ENCODE results near the gene NOSTRIN.
A peak's percentile ranks its signal among the peaks of the same experiment; 100 is the strongest.
"Not testable (repeated sequence)": the region's sequence is repeated elsewhere in the genome, so short reads cannot be mapped to it uniquely, and the experiment has no call there.

NOSTRIN gene

DNA sequence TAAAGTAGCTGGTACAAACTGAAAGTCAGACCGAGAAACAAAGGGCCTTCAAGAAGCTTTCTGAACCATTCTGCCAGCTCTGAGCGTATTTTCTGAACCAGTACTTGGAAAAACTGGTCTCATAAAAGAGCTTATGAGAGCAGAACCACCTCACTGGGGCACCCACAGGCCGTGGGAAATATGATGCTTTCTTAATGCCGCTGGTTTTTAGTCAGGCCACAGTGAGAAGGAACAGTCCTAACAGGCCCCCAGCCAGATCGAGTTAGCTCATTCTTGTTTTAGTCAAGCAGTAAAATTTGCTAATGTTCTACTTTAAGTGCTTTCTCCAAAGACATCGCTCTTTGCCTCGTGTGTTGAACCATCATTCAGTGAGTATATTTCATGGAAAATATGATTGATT lies 12.7 kb upstream of the NOSTRIN start:
- DNase-seq (ENCODE audit: low spot score) = no peak

DNA sequence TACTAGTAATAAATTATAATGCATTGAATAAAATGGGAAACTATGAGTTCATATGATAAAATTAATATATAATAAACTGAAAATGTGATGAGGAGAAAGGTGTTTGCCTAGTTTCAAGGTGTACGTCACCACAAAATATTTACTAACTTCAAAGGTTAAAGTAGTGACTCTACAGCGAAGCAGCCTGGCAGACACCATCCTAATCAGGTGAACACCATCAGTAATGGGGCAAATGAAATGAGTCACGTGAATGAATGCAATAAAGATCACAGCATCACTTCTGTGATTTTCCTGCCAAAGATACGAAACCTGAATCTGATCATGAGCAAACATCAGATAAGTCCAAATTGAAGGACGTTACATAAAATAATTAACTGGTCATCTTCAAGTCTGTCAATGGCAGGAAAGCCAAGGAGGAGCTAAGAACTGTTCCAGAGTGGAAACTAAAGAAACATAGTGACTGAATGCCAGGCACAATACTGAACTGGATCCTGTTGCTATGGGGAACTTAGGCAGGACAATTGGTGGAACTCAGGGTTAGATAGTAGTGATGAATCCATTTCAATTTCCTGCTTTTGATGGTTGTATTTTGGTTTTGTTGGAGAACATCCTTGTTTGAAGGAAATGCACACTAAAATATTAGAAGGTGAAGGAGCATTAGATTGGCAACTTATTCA lies 12.1 kb upstream of the NOSTRIN start:
- DNase-seq (ENCODE audit: low spot score) = no peak

DNA sequence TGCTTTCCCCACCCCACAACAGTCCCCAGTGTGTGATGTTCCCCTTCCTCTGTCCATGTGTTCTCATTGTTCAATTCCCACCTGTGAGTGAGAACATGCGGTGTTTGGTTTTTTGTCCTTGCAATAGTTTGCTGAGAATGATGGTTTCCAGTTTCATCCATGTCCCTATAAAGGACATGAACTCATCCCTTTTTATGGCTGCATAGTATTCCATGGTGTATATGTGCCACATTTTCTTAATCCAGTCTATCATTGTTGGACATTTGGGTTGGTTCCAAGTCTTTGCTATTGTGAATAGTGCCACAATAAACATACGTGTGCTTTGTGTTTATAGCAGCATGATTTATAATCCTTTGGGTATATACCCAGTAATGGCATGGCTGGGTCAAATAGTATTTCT lies 11.3 kb upstream of the NOSTRIN start:
- not testable (repeated sequence) for DNase-seq (ENCODE audit: low spot score)

DNA sequence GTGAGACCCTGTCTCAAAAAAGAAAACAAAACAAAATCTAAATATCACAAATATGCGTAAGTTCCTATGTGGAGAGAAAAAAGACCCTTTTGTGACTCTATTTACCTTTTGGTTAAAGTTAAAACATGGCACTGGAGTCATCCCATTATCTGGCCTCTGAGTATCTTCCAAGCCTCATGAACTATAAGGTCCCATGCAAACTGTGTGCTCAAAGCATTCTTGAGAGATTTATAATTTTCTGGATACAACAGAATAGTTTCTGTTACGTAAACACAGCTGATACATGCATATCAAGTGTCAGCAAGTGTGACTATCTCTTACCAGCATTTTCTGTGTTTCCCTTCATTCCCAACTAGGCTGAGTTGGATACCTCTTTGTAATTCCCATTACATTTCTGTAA lies 8.8 kb upstream of the NOSTRIN start:
- DNase-seq (ENCODE audit: low spot score) = no peak

DNA sequence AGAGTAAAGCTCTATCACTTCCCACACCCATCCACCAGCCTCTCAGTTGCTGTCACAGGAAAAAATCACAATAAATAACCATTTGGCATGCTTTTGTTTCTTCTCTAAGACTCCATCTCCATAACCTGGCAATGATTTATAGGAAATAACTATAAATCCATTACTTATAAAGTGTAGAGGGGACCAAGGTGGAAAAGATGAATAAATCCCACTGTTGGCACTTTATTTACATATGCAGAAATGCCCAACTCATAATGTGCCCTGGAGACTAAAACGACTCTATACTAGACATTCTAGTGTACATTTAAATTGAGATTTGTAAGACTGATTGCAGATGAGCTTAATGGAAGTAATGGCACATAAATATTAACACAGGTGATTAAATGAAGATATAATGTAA lies 7.5 kb upstream of the NOSTRIN start:
- no peak for DNase-seq (ENCODE audit: low spot score)

DNA sequence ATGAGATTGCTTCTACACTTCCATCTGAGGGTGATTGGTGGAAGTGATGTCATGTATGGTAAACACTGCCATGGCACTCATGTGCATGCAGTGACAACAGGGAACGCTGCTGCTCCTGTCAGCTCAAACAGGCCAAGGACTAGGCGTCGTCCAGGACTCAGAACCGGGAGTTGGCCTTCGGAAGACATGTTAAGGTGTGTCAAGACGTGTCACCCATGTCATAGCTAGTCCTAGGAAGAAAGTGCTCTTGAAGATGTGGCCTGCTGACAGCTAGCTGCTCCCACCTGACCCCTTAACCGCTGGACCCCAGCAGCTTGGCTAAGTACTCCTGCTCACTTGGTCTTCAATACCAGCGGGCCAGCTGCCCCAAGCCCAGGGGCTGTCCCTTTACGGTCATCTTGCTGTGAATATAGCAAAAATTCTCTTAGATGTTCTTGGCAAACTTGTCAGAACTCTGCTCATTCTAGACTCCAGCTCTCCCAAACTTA lies 6.3 kb upstream of the NOSTRIN start:
- no peak for DNase-seq (ENCODE audit: low spot score)

DNA sequence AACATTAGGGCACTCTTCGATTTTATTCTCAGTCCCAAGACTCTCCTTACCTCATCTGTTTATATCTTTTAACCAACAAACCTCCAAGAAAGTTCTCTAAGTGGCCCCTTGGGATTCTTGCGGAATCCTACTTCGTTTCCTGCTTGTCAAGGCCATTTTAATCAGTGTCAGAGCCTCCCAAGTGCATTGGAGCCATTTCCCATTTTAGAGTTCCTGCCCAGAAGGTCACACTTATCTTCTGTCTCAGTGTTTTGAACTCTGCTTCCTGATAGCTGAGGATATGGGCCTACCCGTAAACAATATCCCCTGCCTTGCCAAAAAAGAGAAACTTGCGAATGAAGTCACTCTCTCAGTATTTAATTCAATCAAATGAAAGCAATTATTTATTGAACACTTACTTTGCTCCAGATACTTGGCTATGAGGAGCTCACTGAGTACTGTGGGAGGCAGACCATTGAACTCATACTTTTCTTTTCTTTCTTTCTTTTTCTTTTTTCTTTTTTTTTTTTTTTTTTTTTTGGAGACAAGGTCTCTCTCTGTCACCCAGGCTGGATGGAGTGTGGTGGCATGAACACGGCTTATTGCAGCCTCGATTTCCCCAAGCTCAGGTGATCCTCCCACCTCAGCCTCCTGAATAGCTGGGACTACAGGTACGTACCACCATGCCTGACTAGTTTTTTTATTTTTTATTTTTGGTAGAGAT lies 5.7 kb upstream of the NOSTRIN start:
- no peak for DNase-seq (ENCODE audit: low spot score)

DNA sequence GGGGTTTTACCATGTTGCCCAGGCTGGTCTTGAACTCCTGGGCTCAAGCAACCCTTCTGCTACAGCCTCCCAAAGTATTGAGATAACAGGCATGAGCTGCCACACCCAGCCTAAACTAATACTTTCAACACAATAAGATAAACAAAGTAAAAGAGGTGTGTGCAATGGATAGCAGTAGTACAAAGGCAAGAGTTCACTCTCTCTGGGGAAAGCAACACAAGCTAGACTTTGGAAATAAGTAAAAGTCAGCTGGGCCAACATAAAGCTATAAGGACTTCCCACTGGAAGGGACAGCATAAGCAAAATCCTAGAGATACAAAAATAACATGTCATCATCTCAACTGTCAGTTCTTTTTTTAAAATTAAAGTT lies 5.2 kb upstream of the NOSTRIN start:
- DNase-seq (ENCODE audit: low spot score) = no peak

DNA sequence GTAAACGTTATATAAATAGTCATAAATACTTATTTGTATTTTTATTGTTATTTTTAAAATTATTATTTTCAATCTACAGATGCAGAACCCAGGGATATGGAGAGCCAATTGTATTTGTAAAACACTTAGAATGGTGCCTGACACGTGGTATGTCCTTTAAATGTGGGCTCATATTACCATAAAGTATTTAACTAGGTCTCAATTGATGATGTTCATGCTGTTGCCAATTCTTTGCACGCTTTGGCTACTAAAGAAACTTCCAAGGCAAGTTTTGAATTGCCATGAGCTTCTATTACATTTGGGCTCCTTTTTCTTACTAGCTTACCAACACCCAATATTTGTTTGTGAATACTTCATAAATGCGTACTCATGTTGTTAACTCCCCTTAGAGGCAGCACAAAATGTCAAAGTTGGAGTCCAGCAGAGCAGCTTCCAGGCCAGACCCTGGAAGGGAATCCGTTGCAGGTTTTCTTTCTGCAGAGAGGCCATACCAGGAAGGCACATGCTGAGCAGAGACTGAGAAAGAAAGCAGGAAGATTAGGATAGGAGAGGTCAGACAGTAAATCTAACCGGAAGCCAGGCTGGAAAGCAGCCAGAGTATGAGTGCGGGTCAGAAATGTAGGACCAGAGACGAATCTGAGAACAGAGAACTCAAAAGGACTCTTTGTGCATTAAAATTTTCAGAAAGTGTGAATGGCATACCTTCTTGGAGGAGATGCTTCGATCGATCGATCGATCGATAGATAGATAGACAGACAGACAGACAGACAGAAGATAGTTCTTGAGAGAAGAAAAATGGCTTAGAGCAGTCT lies 4.2 kb upstream of the NOSTRIN start:
- DNase-seq (ENCODE audit: low spot score) = no peak

DNA sequence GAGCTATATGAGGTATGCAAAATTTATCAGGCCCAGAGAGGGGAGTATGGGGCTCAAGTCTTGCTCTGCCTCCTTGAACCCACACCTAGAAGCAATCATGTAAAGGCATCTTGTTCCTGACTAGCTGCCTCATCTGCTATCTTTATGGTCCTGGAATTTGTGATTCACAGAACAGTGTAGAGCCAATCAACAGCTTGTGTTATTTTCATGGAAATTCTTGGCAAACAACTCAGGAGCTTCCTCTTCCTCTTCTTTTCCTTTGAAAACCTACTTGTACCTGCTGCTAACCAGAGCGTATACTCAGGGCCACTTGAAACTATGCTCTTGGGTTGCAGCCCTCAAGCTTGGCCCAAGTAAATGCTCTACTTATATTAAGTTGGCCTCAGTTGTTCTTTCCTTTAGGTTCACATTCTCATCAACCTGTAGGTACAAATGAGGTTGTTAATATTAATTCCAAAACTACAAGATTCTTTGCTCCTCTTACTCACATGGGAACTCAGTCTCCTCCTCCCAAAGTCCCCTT lies 3.5 kb upstream of the NOSTRIN start:
- DNase-seq (ENCODE audit: low spot score) = no peak

DNA sequence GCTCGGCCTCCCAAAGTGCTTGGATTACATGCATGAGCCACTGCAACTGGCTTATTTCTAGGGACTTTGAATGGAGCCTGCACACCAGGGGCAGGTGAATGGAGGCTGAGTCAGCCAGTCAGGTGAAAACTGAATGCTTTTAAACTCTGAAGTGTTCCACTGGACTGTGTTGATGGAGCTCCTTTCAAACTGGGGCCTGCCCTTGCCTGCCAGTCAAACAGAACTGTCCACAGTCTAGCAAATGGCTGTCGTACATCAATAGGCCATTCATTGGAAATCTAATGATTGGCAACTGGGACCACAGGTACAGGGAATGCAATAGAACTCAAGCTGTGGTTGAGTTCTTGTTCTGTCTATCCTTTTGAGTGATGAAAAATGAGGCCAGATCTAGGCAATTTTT lies 966 bp upstream of the NOSTRIN start:
- DNase-seq (ENCODE audit: low spot score) = no peak

DNA sequence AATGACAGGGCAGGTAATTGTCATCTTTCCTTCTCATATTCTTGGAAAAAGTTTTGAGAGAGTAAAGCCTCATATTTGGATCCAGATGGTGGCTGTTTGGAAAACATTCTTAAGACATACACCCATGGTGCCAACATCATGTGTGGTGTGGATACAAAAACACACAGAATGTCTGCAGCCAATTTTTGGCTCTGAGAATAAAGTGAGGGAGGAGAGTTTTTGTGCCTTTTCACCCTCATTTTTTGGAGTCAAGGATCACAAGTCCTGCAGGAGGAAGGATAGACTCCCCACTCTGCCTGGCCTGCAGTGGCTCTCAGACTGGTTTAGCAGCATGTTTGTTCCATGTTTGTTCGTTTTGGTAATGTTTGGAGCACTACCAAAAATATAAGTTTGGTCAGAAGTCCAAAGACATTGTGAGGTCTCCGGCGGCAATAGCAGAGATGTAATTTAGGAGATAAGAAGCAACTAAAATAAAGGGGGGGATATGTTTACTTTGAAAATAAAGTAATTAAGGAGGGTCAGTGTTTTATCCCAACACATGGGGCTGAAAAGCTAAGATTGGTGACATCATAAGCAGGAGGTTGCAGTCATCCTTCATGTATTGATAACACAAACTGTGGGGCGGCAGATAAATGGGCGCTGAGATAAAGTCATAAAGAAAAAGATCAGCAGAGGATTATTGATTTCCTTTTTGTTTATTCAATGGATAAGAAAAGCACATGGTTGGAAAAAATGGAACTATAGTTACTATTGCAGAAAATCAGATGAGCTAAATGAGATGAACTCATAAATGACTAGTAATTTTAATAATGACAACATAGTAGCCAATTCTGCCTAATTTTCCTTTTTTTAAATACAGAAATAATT lies 655 bp downstream of the NOSTRIN start:
- no peak for DNase-seq (ENCODE audit: low spot score)

DNA sequence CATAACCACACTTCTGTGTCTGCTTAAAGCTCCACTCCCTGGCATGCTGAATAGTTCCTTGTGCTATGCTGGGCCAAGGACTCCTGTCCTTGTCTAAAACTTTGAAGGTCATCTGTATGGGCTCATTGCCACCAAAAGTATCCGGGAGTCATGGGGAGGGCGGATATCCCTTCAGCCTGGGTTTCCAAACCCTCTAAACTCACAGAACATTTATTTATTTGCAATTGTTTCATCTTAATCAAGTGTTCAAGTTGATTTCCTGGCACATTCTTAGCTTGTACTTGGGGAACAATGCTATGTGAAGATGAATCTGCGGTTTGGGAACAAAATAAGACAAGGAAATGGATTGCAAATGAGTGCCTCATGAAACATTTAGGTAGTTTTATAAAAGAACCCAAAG lies 1.8 kb downstream of the NOSTRIN start:
- DNase-seq (ENCODE audit: low spot score) = no peak

DNA sequence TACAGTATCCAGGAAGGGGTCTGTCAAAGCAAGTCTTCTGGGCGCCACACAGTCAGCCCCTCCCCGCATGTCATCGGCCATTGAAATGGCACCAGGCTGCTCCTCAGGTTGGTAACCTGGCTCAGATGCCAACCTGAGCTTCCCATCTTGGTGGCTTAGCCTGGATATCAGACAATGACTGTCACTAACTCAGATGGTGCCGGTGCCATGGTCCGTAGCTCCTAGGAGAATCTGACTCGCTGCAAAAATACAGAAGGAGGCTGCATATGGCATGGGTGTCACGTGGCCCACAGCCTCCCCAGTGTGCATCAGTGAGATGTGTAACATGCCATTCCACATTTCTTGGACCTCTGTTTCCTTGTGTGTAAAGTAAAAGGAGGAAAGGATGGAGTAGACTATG lies 3.2 kb downstream of the NOSTRIN start:
- no peak for DNase-seq (ENCODE audit: low spot score)

DNA sequence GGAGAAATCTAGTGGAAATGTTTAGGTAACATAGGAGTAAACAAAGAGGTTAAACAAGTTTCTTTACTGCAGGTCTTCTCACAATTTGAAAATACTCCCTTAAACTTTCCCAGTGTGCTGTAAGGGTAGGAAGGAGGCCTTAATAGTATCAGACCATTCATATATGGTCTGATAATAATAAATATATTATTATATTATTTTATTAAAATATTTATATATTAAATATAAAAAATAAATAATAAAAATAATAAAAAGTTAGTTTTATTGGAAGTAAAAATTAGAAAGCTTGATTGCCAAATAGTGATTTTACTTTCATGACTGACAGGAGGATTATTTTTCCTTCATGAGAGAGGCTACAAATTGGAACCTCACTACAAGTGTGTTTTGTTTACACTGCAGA lies 7.1 kb downstream of the NOSTRIN start:
- no peak for DNase-seq (ENCODE audit: low spot score)

DNA sequence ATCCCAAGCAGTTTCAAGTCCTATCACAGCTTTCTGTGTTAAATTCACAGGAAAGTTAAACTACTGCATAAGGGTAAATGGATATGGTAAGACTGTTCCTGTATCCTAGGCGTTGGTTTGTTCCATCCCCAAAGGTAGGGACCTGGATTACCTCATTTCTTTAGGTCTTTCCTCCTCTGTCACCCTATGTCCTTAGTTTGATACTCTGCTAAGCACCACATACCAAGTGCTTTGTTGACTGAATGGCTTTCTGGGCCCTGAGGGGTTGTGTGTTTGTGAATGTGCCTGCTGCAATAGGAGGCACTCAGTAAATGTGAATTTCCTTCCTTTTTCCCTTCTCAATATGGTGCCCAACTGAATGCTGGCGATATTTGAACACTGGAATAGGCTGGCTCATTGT lies 7.8 kb downstream of the NOSTRIN start:
- DNase-seq (ENCODE audit: low spot score) = no peak

DNA sequence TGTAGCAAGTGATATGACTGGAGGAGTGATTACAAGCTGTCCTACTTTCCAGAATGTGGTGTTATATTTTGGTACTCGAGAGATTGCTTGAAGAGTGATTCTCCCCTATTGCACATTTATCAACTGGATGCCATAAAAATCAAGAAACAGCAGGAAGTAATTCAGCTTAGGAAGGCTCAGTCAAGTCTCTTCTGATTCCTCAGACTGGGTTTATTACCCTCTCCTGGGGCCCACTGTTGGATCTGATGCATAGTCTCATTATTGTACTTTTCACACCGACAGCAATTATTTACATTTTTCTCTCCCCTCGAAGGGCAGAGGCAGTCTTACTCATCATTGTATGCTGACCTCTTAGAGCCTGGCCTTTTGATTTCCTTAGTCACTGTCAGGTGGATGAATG lies 9.3 kb downstream of the NOSTRIN start:
- DNase-seq (ENCODE audit: low spot score) = peak; percentile 22

DNA sequence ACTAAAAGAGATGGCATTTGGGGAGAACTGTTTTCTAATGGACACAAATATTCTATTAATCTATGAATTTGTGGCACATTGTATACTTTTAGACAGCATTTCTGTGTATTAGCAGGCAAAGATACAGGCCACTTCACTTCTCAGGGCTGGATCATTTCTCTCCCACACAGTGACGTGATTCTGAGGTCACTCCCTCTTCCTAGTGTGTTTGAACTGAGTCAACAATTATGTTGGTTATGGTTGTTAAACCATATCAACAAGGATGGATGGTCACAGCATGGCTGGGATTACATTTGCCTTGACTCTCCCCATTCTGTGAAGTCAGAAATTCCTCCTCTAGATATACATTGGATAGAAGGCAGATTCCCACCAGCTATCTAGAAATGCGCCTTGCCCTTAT lies 11.6 kb downstream of the NOSTRIN start:
- DNase-seq (ENCODE audit: low spot score) = no peak

DNA sequence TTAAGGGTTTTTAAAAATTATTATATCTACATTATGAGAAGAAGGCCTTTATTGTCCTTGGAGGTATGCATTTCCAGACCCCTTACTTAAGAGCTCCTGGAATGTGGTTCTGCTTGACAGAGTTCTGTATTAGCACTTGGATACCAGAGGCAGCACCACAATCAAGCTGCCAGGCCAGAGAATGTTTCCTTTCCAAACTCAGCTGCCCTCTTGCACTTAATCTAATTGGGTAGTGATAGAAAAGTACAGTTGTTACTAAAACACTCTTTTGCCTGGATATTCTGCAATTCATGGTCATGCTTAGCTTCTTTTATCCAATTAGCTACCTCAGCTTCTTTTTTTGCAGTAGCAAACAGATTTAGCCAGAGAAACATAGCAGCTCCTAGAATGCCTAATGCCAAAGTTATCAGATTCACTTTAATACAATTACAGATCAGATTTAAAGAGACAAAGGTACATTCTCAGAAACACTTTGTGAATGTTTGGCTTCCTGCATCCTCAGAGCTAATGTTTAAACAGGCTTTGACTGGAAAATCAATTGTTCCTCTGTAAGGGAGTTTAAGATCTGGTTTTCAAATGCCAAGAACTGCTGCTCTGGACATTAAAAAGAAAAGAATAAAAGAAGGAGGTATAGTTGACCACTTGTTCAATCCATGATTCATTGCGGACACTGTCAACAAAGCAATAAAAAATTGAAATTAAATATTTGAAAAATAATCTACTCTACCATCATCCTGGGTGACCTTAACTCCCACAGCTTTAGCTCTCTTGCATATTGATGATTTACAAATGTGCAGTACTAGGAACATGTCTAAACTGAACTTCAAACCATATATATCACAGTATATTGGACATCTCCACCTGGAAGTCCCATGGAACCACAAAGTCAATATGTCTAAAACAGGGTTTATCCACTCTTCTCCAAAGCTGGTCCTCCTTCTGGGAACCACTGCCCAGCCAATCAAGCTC lies 12.8 kb downstream of the NOSTRIN start:
- DNase-seq (ENCODE audit: low spot score) = no peak

DNA sequence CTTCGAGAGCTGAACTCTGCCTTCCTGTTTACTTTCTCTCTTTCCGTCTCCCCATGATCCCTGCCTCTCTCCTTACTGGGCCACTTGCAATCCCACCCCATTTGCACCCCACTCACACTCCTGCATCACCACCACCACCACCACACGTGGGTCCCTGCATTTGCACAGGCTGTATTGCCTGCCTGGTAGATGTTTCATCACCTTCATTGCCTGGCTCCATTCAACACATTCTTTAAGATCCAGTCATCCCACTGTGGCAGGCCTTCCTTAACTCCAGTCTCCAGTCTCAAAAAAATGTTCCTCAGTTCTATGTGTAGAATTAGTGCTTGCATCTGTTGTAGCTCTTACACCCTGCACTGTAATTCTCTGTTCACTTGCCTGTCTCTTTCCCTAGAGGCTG lies 13.9 kb downstream of the NOSTRIN start:
- no peak for DNase-seq (ENCODE audit: low spot score)

All from putamen (tissue), 1 donor.